GM13977 (cell line): ENCODE results near the gene SPSB3.

Source experiments
- DNase-seq: peaks from one replicate; pipeline ENCODE4 v3.0.0; 2012; ENCODE audit warnings: low spot score
- in situ Hi-C: fragments of 300-500 bp; cut with MboI; formaldehyde crosslinking; loops from one replicate; pipeline ENCODE4 v1.12.0; 2022; ENCODE audit warnings: low sequenced_read_pairs, low pct_unique_long_range_greater_than_20kb, mixed read lengths, inconsistent platforms; ENCODE audit not compliant: unreplicated experiment
- TF ChIP-seq, protein P1 (sequence below): IDR thresholded peaks from 2 replicates; pipeline ENCODE4 v1.5.1; 2012; ENCODE audit warnings: mild to moderate bottlenecking, control low read depth; ENCODE audit not compliant: insufficient read depth; ENCODE audit errors: extremely low read depth, missing control alignments

Gene SPSB3

DNA sequence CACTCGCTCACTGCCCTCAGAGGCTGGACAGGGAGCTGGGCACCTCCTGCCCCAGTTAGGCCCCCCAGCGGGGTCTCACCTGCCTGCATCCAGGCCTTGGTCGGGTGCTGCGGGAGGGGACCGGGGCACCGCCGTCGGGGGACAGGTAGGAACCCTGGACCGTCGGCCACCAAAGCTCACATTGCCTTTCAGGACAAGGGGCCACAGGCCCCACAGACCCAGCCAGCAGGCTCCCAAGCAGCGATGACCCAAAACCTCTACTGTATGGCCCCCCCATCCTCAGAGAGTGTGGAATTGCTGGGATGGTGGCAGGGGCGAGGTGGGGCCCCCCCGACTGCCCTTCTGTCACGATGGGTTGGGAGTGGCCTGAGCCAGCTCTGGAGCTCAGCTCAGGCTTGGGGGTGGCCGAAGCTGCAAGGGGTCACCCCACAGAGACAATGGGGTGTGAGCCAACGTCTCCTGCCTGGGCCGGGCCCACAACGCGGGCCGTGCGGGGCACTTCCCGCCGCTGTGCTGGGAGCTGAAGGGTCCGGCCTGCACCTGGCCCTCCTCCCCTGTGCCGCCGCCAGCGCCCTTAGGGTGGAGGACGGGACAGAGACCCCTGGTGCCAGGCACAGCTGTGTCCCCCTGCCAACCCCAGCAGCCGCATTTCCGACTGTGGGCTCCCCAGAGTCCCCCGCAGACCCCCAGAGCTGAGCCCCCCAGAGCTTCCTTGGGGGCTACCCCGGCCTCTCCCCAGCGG, 10.6 kb upstream of the SPSB3 start:
- in situ Hi-C loops = no loop called here
- TF ChIP-seq, protein P1, sequence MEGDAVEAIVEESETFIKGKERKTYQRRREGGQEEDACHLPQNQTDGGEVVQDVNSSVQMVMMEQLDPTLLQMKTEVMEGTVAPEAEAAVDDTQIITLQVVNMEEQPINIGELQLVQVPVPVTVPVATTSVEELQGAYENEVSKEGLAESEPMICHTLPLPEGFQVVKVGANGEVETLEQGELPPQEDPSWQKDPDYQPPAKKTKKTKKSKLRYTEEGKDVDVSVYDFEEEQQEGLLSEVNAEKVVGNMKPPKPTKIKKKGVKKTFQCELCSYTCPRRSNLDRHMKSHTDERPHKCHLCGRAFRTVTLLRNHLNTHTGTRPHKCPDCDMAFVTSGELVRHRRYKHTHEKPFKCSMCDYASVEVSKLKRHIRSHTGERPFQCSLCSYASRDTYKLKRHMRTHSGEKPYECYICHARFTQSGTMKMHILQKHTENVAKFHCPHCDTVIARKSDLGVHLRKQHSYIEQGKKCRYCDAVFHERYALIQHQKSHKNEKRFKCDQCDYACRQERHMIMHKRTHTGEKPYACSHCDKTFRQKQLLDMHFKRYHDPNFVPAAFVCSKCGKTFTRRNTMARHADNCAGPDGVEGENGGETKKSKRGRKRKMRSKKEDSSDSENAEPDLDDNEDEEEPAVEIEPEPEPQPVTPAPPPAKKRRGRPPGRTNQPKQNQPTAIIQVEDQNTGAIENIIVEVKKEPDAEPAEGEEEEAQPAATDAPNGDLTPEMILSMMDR = no peak
- no peak for DNase-seq

DNA sequence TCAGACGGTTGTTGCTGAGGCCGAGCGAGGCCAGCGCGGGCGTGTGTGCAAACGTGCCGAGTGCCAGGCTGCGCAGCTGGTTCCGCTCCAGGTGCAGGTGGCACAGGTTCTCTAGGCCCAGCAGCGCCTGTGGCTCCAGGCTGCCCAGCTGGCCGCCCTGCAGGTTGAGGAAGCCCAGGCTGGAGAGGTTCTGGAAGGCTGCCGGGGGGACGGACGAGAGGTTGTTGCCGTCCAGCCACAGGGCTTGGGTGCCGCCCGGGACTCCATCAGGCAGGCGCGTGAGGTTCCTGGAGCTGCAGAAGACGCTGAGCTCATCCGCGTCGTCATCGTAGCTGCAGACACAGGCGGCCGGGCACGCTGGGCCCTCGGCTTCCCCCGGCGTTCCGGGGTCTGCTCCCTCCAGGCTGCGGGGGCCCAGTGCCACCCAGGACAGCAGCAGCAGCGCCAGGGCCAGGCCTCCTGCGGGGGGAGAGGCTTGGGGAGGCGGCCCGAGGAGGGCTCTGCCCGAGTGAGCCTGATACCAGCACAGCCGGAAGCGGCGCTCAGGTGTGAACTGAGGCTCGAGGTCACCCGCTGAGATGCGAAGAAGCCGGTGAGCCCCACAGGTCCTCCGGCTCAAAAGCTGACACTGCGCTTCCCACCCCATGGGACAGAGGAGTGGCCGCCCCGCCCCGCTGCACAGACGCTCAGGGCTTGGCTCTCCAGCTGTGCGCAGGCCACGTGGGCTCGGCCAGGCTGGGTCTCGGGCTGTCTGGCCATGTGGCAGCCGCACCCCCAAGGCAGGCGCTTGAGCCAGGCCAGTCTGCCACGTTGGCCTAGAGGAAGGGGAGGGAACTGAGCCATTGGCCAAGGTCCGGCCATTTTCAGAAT, 9.8 kb upstream of the SPSB3 start:
- in situ Hi-C loops = no loop called here
- DNase-seq = no peak
- TF ChIP-seq, protein P1 = no peak

DNA sequence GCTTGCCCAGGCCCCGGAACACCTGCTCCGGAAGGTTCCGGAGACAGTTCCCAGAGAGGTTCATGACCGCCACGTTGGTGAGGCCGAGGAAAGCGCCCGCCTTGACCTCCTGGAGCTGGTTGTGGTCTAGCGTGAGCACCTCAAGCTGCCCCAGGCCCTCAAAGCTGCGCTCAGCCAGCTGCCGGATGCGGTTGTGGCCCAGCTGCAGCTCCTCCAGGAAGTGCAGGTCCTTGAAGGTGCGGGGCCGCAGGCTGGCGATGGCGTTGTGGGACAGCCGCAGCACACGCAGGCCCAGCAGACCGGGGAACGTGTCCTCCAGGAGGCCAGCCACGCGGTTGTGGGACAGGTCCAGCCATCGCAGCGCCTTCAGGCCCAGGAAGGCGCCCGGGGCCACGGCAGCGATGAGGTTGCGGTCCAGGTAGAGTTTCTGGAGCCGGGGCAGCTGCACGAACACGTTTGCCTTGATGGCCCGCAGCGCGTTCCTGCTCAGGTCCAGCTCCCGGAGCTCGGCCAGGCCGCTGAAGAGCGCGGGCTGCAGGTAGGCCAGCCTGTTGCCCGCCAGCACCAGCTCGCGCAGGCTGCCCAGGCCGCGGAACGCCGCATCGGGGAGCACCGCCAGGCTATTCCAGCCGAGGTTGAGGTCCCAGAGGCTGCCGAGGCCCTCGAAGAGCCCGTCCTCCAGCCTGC, 9.0 kb upstream of the SPSB3 start:
- DNase-seq = no peak
- in situ Hi-C loops = no loop called here
- TF ChIP-seq, protein P1 = no peak

DNA sequence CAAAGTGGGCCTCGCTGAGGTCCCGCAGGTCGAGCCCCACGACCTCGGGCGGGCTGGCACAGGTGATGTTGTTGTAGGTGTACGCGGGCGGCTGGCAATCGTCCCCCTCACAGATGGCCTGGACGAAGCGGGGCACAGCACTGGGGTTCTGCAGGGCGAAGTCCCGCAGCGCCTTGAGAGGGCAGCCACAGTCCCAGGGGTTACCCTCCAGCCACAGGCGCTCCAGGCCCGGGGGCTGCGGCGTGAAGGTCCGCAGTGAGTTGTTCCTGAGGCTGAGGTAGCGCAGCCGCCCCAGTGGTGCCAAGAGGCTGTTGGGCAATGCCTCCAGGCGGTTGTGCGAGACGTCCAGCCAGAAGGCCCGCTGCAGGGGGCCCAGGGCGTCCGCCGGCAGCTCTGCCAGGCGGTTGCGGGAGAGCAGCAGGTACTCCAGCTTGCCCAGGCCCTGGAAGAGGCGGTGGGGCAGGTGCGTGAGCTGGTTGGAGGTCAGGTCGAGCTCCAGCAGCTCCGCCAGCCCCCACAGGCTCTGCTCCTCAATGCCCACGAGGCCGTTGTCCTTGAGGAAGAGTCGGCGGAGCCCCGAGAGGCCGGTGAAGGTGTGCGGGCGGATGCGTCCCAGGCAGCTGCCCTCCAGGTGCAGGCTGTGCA, 8.4 kb upstream of the SPSB3 start:
- DNase-seq = no peak
- TF ChIP-seq, protein P1 = no peak
- in situ Hi-C loops = no loop called here

DNA sequence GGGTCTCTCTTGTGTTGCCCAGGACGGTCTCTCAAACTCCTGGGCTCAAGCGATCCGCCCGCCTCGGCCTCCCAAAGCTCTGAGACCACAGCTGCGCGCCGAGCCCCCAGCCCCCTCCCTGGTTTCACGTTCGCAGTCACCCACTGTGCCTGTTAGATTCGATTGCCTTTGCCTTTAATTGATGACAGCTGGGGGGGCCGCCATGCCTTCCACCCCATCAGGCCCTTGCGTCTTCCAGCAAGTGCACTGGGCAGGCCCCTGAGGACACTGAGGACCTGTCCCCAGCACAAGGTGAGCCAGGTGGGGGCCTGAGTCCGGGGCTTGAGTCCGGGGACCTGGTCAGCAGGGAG, 7.9 kb upstream of the SPSB3 start:
- in situ Hi-C loops = no loop called here
- DNase-seq = no peak
- TF ChIP-seq, protein P1 = no peak

DNA sequence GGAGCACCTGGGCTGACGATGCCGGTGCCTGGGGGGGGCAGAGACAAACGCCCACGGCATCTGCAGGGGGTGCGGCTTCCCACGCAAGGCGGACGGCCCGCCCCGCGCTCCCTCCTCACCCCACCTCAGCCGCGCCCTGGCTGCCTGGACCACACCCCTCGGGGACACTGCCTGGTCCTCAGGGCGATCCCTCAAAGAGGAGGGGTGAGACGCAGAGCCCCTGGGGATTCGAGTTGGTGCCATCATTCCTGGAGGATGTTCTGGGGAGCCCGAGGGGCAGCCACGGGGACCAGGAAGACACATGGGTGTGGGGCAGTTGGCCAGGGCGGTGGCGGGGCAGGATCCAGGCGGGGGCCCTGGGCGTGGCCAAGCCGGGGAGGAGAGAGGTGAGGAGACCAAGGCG, 7.3 kb upstream of the SPSB3 start:
- TF ChIP-seq, protein P1 = no peak
- no peak for DNase-seq
- in situ Hi-C loops = no loop called here
